GM12891 (cell line): ENCODE results near the gene KBTBD2. TPM values are rescaled to one million over a fixed set of nuclear protein-coding genes. Genes with fewer than 3 reads are reported as not detected.
"Not testable (repeated sequence)": the region's sequence is repeated elsewhere in the genome, so short reads cannot be mapped to it uniquely, and the experiment has no call there.

Source experiments
- DNase-seq: peaks from one replicate; pipeline ENCODE4 v3.0.0; 2011; ENCODE audit warnings: low spot score; ENCODE audit not compliant: insufficient read length
- FAIRE-seq: peaks from 2 replicates; lab custom pipeline; 2011; peaks lifted over from hg19 to GRCh38; lab: Jason Lieb, UNC
- PAX5 ChIP-seq: IDR thresholded peaks from 2 replicates; pipeline ENCODE4 v1.6.1; 2011; ENCODE audit warnings: low read length, moderate library complexity, mild to moderate bottlenecking; ENCODE audit not compliant: insufficient read depth, severe bottlenecking
- POLR2A ChIP-seq: IDR thresholded peaks from 2 replicates; pipeline ENCODE4 v1.6.1; 2011; ENCODE audit warnings: low read depth, low read length, control low read depth
- POLR2AphosphoS5 ChIP-seq: IDR thresholded peaks from 2 replicates; pipeline ENCODE4 v1.6.1; 2011; ENCODE audit warnings: low read depth, low read length, control low read depth
- POU2F2 ChIP-seq: IDR thresholded peaks from 2 replicates; pipeline ENCODE4 v1.6.1; 2011; ENCODE audit warnings: low read depth, mild to moderate bottlenecking, control low read depth, low read length, moderate library complexity
- SPI1 ChIP-seq: IDR thresholded peaks from 2 replicates; pipeline ENCODE4 v1.6.1; 2011; ENCODE audit warnings: low read depth, low read length, control low read depth
- TAF1 ChIP-seq: IDR thresholded peaks from 2 replicates; pipeline ENCODE4 v1.6.1; 2011; ENCODE audit warnings: low read depth, low read length, control low read depth
- polyA plus RNA-seq: library from polyadenylated mRNA; unstranded; fragments of >200 nt; gene quantifications from one replicate; pipeline ENCODE4 v1.2.1, GENCODE V29; 2012; ENCODE audit warnings: low read depth, missing spikeins, inconsistent platforms; ENCODE audit not compliant: missing spikeins

The KBTBD2 gene
- 10.4 TPM for polyA plus RNA-seq

DNA sequence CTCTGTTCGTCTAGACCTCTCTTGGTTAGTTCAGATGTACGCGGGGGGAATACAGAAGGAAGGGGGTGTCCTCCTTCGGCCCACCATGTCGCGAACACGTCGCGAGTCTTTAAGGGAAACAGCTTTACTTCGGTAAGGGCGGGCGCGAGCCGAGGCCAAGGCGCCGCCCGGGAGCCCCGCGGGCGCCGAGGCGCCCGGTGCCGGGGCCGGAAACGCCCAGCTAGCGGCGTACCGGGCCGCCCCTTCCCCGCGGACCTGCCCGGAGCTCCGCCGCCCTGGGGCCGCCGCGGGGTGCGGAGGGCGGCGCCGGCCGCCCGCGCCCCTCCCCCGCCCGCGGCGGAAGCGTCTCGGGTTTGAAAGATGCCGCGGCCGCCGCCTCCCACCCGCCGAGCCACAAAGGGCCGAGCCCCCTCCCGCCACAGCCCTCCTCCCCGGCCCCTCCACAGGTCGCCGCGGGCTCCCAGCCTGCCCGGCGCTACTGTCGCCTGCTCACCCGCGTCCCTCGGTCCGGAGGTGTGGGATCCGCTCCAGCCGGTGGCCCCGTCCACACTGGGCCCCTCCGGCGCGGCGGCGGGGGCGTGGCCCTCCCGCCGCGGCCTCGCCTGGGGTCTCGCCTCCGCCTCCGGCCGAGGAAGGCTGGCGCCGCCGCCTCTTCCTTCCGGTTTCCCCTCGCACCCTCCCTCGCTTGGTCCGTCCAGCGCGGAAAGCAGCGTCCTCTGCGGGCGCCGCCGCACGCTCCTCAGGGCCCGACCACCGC, at the start of gene KBTBD2:
TSS of gene KBTBD2 (minus strand) at position 718 of the 757 bp plus-strand sequence. CDS start 12,156 bp downstream, outside the sequence.
- peak; percentile 64 for TF ChIP-seq POLR2A
- TF ChIP-seq POU2F2: no peak
- peak; percentile 26; the same call in 1 of the 2 replicates for TF ChIP-seq TAF1
- DNase-seq (peak; percentile 60), FAIRE-seq (peak; percentile 68)

DNA sequence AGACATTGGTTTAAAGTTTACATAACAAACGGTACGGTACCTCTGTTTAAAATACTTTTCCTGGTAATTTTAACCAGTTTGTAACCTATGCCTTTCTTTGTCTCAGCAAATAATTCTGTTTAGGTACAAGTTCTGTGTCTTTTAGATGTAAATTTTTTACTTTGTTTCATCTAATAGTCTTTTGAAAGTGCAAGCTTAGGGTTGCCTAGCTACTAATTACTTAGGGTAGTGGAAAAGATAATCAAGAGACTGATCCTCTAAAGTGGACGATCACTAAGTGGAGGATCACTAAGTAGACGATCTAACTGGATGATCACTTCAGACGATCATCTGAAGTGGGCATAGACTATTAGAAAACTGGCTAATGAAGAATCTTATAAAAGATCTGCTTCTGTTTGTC, 49.6 kb upstream of the KBTBD2 start:
- DNase-seq: no peak
- TF ChIP-seq POLR2A (no peak), TAF1 (no peak), POLR2AphosphoS5 (no peak)
- no peak for FAIRE-seq

DNA sequence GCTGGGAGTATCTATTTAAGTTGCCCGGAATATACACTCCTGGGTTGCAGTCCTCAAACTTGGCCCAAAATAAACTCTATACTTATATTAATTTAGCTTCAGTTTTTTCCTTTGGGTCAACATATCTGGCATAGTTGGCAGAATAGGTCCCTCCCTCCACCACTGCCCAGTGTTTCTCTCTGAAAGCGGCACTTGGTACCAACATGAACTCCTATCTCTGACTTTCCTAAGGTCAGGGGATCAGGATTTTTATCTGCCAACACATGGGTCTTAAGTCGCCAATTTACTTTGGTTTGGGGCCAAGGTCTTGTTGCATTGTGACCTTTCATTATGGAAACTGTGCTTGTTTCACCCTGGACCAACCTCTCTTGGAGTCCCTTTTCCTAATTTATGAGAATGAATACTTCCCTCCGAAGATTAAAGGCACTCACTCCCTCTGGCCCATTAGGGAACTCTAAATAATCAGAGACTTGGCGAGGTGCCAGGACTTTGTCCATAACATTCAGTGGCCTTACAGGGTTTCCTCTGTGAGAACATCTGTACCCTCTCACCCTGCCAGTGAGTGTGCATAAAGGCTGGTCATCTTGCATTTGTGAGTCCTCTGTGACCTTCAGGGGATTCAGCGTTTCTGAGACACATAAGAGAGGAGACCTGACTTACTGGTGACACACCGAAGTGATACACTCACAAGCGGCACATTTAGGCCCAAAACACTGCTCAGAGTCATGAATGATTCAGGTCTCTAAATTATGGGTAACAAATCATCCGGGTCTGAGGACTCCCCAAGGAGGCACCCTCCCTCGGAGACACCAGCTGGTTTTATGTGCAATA, 46.0 kb upstream of the KBTBD2 start:
- DNase-seq: no peak
- FAIRE-seq: no peak
- TF ChIP-seq PAX5 (no peak), TAF1 (no peak), POLR2A (no peak), POLR2AphosphoS5 (no peak), POU2F2 (no peak), SPI1 (no peak)

DNA sequence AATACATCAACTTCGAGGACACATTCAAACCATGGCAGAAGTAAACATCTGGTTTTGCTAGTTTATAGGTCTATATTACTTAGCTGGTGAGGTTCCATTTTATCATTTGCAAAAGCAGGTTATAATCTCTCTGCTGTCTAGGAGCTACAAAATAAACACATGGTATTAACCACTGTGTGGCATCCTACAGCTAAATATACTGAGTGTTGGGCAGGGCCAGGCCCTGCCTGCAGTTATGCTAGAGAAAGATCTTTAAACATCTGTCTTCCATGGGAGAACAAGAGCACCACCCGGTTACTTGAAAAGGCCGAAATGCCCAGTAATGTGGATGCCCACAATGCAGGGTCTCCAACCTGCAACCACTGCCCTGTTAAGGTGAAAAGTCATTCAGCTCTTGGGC, 45.1 kb upstream of the KBTBD2 start:
- DNase-seq: no peak
- TF ChIP-seq POLR2AphosphoS5: no peak
- no peak for TF ChIP-seq POU2F2
- no peak for TF ChIP-seq PAX5
- no peak for TF ChIP-seq POLR2A
- TF ChIP-seq TAF1: no peak
- TF ChIP-seq SPI1: no peak
- no peak for FAIRE-seq

DNA sequence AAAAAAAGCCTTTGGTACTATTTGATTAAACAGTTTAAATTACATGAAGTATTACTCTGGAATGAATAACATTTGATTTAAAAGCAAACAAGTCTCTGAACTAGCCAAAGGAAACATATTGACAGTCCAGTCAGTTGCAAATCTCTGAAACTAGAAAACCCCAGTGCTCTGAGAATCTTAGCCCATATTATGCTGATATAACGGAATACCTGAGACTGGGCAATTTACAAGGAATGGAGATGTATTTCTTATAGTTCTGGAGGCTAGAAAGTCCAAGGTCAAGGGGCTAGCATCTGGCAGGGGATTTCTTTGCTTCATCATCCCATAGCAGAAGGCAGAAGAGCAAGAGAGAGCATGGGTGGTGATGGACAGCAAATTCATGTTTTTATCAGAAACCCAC, 44.0 kb upstream of the KBTBD2 start:
- no peak for FAIRE-seq
- TF ChIP-seq POU2F2 (no peak), POLR2AphosphoS5 (no peak), PAX5 (no peak), TAF1 (no peak), POLR2A (no peak), SPI1 (no peak)
- DNase-seq: no peak

DNA sequence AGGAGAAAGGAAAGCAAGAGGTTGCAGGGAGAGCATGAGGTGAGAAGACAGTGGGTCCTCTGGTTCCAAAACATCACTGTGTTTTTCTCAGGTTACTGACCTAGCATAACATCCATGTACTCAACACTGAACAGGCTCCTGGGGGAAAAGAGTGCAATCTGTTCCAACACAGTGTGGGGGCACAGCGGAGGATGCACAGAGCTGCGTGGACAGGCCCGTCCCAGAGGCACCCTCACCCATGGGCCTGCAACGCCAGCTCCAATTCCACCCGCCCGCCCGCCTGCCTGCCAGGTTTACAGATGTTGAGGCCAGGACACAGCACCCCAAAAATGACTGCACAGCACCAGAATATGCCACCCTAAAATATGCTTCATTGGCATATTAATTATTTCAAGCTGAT, 38.8 kb upstream of the KBTBD2 start:
- no peak for DNase-seq

DNA sequence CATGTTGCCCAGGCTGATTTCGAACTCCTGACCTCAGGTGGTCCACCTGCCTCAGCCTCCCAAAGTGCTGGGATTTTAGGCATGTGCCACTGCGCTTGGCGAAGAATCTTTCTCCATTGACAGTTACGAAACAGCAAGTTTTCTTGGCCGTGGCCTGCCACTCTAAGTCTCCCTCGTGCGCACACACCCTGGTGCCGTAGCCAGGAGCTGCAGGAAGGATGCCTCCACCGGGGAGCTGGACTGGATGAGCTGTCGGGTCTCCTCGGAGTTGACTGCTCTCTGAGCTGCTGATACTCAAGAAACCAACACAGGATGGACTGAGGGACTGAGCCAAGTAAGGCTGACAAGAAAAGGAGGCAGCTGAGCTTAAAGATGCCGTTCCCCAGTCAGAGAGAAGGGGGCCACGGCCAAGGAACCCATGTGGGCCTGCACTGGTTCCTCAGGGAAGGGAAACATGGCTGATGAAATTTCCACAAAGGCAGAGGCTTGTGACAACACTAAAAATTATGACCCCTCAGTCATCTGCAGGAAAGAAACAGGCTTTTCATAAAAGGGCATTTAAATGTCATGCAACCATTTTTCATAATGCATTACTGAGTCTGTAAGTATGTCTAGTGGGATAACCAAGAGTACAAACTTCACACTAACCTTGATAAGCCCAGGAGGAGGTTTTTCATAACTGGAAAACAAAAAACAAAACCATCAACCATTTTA, 38.0 kb upstream of the KBTBD2 start:
- FAIRE-seq: no peak
- DNase-seq: no peak

More for the DNA sequence above, 38.8 kb upstream of the KBTBD2 start:
- TF ChIP-seq POLR2A (no peak), SPI1 (no peak), POLR2AphosphoS5 (no peak), POU2F2 (no peak), TAF1 (no peak), PAX5 (no peak)
- FAIRE-seq: no peak

DNA sequence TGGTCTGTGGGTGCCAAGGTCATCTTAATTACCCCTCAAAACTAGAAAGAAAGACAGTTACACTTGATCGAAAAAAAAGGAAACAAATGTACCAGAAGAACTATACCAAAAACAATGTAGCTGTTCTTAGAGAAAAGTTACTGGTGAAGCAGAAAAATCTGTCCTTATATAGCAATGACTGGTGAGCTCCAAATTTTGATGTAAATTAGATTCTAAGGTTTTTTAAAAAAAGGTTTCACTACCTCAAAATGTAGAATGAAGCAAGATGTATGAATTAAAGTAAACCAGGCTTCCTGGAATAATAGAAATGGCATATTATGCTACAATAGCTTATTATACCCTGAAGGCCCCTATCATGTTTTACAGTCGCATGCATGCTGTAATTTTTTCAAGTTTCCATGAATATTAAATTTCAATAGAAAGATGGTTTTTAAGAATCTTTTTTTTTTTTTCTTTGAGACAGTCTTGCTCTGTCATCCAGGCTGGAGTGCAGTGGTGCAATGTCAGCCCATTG, 37.3 kb upstream of the KBTBD2 start:
- no peak for DNase-seq
- FAIRE-seq: no peak

More for the DNA sequence above, 38.0 kb upstream of the KBTBD2 start:
- TF ChIP-seq PAX5 (no peak), SPI1 (no peak), TAF1 (no peak), POLR2AphosphoS5 (no peak), POU2F2 (no peak), POLR2A (no peak)

DNA sequence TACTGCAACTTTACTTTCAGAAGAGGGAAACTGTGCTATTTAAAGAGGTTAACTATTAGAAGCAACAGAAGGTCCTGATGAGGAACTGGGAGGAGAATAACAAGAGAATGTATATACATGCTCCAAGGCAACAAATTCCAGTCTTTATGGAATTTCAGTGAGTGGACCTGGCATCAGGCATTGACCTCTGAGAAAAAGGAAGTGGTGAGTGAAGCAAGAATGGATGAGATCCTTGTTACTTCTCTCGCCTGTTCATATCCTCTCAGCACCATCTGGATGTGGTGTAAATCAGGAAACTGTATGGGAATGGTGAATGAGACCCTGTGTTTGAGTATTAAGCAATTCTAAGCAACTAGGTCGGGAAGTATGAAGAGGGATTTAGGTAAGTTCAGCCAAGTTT, 30.3 kb upstream of the KBTBD2 start:
- DNase-seq: no peak
- no peak for TF ChIP-seq POU2F2
- peak; percentile 44; the same call in 1 of the 2 replicates for TF ChIP-seq SPI1
- FAIRE-seq: no peak

More for the DNA sequence above, 37.3 kb upstream of the KBTBD2 start:
- no peak for TF ChIP-seq POU2F2
- peak; percentile 37; the same call in 1 of the 2 replicates for TF ChIP-seq SPI1

DNA sequence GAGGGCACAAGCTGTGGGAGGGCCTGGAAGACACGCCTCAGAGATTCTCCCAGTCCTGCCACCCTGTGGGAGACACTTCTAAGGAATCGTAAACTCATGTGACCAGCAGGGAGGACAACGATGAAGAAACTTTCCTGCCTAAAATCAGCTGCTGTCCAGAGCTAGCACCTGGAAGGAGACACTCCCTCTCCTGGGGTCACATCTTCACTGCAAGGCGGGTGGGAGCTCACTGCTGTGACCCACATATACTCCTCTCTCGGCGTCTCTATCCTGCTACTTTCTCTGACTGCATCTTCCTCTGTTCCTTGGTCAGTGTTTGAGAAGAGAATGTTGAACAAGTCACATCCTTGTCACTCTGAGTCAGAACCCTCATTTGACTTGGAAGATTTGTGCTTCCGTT, 25.4 kb upstream of the KBTBD2 start:
- not testable (repeated sequence) for DNase-seq
- FAIRE-seq: peak; percentile 72
